NT2/D1 (cell line): ENCODE measurements around the gene PLCB1.

Experiments used
- DNase-seq: peaks from one replicate; pipeline ENCODE4 v3.0.0-alpha.2; 2011; ENCODE audit warnings: low read depth, low spot score
- H3K27me3 ChIP-seq: 2 replicates; pipeline ENCODE4 v1.6.0; 2011; ENCODE audit warnings: mild to moderate bottlenecking; ENCODE audit not compliant: insufficient read length, insufficient read depth
- H3K36me3 ChIP-seq: 2 replicates; pipeline ENCODE4 v1.6.1; 2011; ENCODE audit warnings: mild to moderate bottlenecking, low read length, mixed read lengths; ENCODE audit not compliant: insufficient read depth, insufficient read length
- H3K4me1 ChIP-seq: 2 replicates; pipeline ENCODE4 v1.5.1; 2011; ENCODE audit not compliant: insufficient read depth, insufficient read length
- H3K4me3 ChIP-seq: 2 replicates; pipeline ENCODE4 v1.5.1; 2011; ENCODE audit warnings: low read depth; ENCODE audit not compliant: insufficient read length
- H3K9ac ChIP-seq: 2 replicates; pipeline ENCODE4 v1.6.0; 2011; ENCODE audit warnings: low read depth; ENCODE audit not compliant: insufficient read length
- H3K9me3 ChIP-seq: 2 replicates; pipeline ENCODE4 v1.5.1; 2011; ENCODE audit warnings: mild to moderate bottlenecking, low read length; ENCODE audit not compliant: insufficient read depth
- SUZ12 ChIP-seq: IDR thresholded peaks from 2 replicates; pipeline ENCODE4 v1.6.1; 2011; ENCODE audit not compliant: insufficient read length, insufficient read depth; ENCODE audit errors: extremely low read depth
- YY1 ChIP-seq: IDR thresholded peaks from 2 replicates; pipeline ENCODE4 v1.6.1; 2011; ENCODE audit not compliant: insufficient read length, insufficient read depth
- ZNF274 ChIP-seq: IDR thresholded peaks from 2 replicates; pipeline ENCODE4 v1.6.1; 2011; ENCODE audit warnings: mild to moderate bottlenecking, low read depth, low read length

PLCB1 gene

DNA sequence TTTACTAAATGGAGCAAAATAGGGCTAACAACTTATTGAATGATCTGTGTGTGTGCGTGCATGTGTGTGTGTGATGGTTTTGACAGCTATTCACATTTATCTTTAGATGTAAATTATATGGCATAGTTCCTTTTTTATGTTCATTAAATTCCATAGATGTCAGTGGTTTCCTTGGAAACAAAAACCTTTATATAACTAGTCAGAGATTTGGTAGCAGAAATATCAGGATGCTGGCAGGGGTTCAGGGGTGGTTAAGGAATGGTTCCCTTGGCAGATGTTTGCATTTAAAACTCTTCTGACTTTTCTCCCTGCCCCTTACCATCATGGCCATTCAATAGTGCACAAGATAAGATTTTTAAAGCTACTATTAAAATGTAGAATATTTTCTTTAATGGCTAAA, 256.6 kb downstream of the PLCB1 start:
- H3K9me3 ChIP-seq: no peaks in the 10 kb centered on the region
- H3K36me3 ChIP-seq: no peaks in the 10 kb centered on the region
- no peak for TF ChIP-seq ZNF274
- H3K4me3 ChIP-seq: no peak overlapping the region
- peaks cover 6% of the 10 kb centered on the region for H3K4me1 ChIP-seq
- H3K27me3 ChIP-seq: no peaks in the 10 kb centered on the region
- no peak overlapping the region for H3K9ac ChIP-seq
- no peak for DNase-seq

DNA sequence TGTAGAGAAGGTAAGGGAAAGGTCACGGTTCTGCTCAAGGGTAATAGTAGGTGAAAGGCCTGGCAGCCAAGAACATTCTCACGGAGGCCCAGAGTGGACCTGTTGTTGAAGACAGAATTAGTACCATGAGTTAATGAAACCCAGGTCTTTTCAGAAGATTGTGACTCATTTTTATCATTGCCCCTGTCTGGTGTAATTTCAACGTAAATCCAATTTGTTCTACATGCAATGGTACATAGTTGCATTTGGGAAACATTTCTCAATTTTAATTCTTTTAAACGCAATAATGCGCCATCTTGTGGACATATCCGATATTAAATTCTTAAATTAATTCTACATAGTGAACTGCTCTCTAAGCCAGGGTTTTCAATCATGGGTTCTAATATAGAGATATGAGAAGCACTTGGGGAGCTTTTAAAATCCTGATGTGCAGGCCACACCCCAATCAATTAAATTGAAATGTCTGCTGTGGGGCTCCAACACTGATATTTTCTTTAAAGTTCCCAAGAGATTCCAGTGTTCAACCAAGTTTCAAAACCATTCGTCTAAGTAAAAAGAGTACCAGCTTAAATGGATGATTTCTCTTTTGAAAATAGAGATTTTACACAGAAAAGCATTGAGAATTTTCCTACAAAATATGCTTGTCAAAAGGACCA, 257.4 kb downstream of the PLCB1 start:
- TF ChIP-seq YY1 (no peak), SUZ12 (no peak), ZNF274 (no peak)
- H3K4me3 ChIP-seq: no peak overlapping the region
- no peaks in the 10 kb centered on the region for H3K27me3 ChIP-seq
- no peaks in the 10 kb centered on the region for H3K36me3 ChIP-seq
- peaks cover 6% of the 10 kb centered on the region for H3K4me1 ChIP-seq
- H3K9me3 ChIP-seq: no peaks in the 10 kb centered on the region
- no peak overlapping the region for H3K9ac ChIP-seq
- peak; percentile 15 for DNase-seq

DNA sequence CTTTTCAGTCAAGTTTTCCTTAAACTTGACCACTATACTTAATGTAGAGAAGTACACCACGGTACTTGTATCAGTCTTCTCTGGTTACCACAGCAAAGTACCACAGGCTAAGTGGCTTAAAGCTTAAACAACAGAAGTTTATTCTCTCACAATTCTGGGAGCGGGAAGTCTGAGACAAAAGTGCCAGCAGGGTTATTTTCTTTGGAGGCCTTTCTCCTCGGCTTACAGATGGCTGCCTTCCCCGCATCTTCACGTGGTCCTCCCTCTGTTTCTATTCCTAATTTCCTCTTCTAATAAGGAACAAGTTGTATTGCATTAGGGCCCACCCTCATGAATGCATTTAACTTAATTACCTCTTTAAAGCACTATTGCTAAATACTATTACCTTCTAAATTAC, 258.0 kb downstream of the PLCB1 start:
- DNase-seq: no peak
- Histone ChIP-seq H3K9ac (no peak overlapping the region), H3K36me3 (no peaks in the 10 kb centered on the region), H3K9me3 (no peaks in the 10 kb centered on the region), H3K27me3 (no peaks in the 10 kb centered on the region), H3K4me1 (peaks cover 3% of the 10 kb centered on the region), H3K4me3 (no peak overlapping the region)
- TF ChIP-seq YY1: no peak
- TF ChIP-seq SUZ12: no peak
- no peak for TF ChIP-seq ZNF274

DNA sequence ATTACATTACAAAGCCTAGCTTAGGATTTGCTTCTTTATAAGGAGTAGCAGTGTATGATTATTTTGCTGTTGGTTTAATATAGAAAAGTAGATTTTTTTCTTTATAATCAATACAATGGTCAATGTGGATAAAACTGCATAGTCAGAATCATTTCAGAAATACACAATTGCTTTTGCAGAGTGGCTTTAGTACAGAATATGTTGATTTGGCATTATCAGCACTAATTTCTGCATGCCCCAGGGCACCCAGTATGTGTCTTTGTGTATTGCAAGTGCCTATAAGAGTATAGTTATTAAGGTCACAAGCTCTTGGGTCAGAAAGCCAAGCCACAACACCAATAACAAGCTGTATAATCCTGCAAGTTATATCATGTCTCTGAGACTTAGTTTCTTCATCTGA, 258.4 kb downstream of the PLCB1 start:
- TF ChIP-seq ZNF274 (no peak), SUZ12 (no peak)
- H3K4me1 ChIP-seq: peaks cover 2% of the 10 kb centered on the region
- no peak for DNase-seq

DNA sequence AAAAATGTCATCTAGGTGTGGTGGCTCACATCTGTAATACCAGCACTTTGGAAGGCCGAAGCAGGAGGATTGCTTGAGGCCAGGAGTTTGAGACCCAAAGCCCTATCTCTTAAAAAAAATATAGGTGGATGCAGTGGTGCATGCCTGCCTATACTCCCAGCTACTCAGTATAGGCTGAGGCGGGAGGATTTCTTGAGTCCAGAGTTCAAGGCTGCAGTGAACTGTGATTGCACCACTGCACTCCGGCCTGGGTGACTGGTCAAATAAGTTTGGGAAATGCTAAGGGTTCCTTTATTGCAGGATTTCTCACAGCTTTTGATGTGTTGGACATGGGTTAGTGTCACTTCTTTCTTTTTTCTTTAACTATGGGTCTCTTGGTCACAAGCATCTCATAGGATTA, 261.3 kb downstream of the PLCB1 start:
- no peak for DNase-seq
- no peak overlapping the region for H3K9ac ChIP-seq
- TF ChIP-seq ZNF274: no peak
- no peak for TF ChIP-seq SUZ12
- no peak for TF ChIP-seq YY1
- no peak overlapping the region for H3K4me3 ChIP-seq
- H3K27me3 ChIP-seq: no peaks in the 10 kb centered on the region
- no peaks in the 10 kb centered on the region for H3K4me1 ChIP-seq
- no peaks in the 10 kb centered on the region for H3K36me3 ChIP-seq
- no peaks in the 10 kb centered on the region for H3K9me3 ChIP-seq

More for the DNA sequence above, 258.4 kb downstream of the PLCB1 start:
- H3K27me3 ChIP-seq: no peaks in the 10 kb centered on the region
- H3K9ac ChIP-seq: no peak overlapping the region
- H3K36me3 ChIP-seq: no peaks in the 10 kb centered on the region
- no peaks in the 10 kb centered on the region for H3K9me3 ChIP-seq
- H3K4me3 ChIP-seq: no peak overlapping the region

- no peaks in the 10 kb centered on the region for H3K36me3 ChIP-seq
- H3K4me1 ChIP-seq: no peaks in the 10 kb centered on the region
- no peaks in the 10 kb centered on the region for H3K27me3 ChIP-seq
- H3K9me3 ChIP-seq: no peaks in the 10 kb centered on the region
- DNase-seq: no peak
- TF ChIP-seq YY1 (no peak), ZNF274 (no peak), SUZ12 (no peak)
- H3K9ac ChIP-seq: no peak overlapping the region
- H3K4me3 ChIP-seq: no peak overlapping the region
These were observed 262.4 kb downstream of the PLCB1 start for GRCh38 chr20:8394308-8394945.

- Histone ChIP-seq H3K9me3 (no peaks in the 10 kb centered on the region), H3K27me3 (no peaks in the 10 kb centered on the region), H3K4me3 (no peak overlapping the region), H3K4me1 (no peaks in the 10 kb centered on the region), H3K36me3 (no peaks in the 10 kb centered on the region), H3K9ac (no peak overlapping the region)
- TF ChIP-seq ZNF274: no peak
- no peak for TF ChIP-seq SUZ12
- TF ChIP-seq YY1: no peak
- DNase-seq: no peak
These were observed 263.9 kb downstream of the PLCB1 start for GRCh38 chr20:8395956-8396355.
